ENCODE measurements around the gene UBALD1.
A peak's percentile ranks its signal among the peaks of the same experiment; 100 is the strongest.

Gene UBALD1

DNA sequence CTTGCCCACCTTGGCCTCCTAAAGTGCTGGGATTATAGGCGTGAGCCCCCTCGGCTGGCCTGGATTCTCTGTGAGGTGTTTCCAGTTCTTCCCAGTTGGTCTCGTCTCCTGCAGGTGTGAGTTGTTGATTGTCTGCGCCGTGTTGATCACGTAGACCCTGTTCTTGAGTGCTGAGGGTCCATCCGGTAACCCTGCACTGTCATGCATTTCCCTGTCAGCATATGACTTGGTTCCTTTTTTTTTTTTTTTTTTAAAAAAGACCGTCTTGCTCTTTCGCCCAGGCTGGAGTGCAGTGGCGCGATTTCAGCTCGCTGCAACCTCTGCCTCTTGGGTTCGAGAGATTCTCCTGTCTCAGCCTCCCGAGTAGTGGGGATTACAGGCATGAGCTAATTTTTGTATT is 27.2 kb upstream of the UBALD1 start:
- DNase-seq, result no peak

DNA sequence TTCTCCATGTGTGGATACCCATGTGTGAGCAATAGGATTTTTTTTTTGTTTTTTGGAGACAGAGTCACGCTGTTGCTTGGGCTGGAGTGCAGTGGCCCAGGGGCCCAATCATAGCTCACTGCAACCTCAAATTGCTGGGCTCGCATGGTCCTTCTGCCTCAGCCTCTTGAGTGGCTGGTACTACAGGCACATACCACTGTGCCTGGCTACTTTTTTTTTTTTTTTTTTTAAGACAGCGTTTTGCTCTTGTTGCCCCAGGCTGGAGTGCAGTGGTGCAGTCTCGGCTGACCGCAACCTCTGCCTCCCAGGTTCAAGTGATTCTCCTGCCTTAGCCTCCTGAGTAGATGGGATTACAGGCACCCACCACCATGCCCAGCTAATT is 26.6 kb upstream of the UBALD1 start:
- no peak for DNase-seq

DNA sequence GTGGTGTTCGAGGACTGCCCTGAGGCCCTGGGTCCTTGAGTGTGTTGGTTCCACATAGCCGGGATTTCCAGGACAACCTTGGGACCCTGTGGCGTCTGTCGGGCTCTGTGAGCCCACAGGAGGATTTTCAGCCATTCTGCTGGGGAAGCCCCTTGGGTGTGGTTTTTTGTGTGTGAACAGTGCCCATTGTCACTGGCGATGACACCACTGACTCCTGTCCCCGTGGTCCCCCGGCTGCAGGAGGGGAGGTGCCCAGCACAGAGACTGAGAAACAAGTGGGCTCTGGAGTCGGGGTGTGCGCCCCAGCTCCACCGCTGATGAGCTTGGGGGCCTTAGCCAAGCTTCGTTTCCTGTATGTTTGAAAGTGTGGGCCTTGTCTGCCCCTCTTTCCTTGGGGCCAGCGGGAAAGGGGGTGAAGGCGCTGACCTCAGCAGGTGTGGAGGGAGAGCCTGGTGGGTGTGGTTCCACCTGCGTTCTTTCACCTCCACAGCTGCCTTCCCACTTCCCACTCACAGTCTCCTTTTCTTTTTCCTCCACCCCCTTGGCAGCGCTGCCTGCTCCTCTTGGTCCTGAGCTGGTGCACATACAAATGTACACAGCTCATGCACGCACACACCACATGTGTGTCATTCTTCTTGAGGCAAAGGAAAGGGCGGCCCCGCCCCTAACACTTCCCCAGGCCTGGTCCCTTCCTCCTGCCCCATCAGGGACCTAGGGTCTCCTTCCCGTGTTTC is 26.1 kb upstream of the UBALD1 start:
- DNase-seq, result no peak

DNA sequence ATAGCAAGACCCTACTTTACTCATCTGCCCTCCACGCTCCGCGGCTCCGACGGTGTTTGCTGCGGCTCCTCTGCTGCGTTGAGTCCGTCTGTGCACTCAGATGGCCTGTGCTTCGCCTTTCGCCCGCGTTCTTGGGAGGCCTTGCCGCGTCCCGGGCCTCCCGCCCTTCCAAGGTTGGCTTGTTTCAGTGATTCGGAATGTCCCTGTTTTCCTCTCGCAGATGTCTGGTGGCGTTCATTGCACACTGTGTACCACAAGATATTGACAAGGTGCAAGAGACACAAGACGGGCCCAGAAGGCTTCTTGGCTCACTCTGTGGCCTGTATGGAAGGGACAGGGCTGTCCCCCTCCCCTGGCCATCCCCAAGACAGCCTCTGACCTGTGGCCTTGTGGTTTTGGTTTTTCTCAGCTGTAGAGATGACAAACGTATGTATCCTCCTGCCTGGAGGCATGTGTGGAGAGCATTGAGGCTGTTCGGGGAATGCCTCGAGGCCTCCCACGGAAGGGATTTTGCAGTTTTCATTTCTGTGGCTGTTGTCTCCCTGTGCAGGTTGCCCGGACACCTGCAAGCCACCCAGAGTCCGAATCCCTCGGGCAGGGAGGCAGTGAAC is 25.3 kb upstream of the UBALD1 start:
- no peak for DNase-seq

DNA sequence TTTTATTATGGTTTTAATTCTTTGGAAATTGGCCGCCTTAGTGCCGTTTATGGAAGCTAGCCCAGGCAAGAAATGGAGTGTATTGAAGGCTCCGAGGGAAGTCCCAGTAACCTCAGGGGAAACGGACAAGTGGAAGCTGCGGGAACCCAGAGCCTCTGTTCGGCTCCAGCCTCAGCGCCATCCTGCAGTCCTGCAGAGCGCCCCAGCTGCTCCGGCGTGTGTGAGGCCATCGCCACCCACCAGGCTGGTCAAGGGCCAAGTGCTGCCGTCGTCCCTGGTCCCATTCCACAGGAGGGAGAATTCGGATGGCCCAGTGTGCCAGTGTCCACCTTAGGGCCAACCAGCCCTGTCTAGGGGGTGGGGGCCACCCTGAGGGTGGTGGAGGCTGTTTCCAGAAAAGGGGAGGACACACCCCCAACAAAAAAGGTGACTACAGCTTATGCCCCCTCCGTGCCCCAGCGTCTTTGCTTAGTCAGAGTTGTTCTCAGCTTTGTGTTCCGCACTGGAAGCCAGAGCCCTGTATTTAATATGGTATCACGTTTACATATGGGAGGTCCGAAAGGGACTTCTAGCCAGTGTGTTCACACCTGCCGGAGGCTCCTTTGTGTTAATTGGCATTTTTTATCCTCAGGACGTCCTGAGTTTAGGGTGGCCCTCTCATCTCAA is 22.9 kb upstream of the UBALD1 start:
- no peak for DNase-seq

DNA sequence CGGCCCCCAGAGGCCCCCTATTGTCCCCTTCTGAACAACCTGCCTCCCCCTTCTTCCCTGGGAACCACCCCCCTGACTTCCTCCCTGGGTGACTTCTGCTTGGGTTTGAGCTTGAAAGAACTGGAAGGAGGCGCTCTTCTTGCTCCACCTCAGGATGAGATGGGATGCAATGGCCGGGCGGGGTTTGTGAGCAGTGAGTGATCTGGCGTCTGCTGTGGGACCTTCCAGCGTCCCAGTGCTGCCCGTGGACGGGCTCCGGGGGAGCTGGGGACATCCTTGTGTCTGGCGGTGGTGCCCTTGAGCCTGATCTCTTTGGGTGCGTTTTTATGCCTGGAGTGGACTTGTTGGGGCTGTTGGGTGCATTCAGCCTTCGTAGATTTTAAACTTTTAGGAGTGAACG is 21.5 kb upstream of the UBALD1 start:
- DNase-seq, result no peak

DNA sequence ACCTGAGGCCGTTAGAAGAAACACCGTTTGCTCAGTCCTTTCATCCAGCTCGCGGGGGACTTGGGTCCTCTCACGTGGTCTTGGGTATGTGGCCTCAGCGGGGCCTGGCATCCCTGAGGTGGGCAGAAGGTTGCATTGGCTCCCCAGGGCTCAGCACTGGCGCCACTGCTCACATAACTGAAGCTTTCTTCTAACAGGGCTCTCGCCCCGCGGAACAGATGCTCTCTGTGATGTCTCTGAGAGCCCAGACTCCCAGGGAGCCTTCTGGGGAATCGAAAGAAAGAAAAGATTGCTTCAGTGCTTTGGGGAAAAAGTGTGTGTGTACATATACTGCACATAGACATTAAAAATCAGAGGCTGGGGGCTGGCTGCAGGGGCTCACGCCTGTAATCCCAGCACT is 20.1 kb upstream of the UBALD1 start:
- DNase-seq, result no peak

DNA sequence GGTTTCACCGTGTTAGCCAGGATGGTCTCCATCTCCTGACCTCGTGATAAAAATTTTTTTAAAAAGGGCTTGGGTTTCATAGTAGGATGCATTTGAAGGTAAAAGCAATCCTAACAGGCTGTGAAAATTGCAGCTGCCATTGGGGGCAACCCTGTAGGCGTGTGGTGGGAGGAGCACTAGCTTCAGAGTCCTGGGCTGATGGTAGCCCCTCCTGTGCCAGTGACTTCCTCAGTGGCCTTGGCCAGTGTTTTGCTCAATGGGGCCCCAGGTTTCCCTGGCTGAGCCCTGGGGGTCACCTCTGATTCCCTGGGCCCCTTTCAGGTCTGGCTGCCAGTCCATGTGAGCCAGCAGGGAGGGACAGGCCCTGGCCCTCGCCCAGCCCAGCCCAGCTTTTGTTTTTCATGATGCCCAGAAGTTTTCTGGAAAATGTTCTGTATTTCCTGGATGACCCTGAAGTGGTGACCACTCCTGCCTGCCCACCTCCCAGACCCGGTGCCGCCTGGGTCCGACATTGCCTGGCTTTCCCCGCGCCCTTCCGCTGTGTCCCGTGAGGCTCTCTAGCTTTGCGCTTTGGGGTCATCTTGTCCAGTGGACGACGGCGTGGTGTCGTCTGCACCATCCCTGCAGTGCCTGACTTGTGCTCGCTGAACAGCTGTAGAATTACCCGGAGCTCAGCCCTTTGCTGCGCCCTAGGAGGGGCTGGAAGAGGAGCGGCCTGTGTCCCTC is 19.4 kb upstream of the UBALD1 start:
- no peak for DNase-seq

DNA sequence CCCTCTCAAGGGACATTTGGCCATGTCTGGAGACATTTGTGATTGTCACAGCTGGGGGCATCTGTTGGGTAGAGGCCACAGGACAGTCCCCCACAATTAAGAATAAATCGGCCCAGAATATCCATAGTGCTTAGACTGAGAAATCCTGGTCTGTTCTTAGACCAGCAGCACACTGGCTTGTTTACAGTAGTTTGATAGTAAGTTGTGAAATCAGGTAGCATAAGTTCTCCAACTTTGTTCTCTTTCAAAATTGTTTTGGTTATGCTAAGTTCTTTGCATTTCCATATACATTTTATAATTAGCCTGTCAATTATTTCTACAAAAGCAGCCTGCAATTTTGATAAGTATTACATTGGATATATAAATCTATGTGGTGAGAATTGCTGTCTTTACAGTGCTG is 16.8 kb upstream of the UBALD1 start:
- DNase-seq, result no peak

DNA sequence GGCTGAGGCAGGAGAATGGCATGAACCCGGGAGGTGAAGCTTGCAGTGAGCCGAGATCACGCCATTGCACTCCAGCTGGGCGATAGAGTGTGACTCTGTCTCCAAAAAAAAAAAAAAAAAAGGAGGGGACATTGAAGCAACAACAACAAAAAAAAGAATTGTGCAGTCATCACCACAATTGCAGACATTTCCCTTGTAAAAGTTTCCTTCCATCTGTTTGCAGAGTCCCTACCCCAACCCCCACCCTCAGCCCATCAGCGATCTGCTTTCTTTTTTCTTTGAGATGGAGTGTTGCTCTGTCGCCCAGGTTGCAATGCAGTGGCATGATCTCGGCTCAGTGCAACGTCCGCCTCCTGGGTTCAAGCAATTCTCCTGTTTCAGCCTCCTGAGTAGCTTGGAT is 13.6 kb upstream of the UBALD1 start:
- DNase-seq, result no peak

DNA sequence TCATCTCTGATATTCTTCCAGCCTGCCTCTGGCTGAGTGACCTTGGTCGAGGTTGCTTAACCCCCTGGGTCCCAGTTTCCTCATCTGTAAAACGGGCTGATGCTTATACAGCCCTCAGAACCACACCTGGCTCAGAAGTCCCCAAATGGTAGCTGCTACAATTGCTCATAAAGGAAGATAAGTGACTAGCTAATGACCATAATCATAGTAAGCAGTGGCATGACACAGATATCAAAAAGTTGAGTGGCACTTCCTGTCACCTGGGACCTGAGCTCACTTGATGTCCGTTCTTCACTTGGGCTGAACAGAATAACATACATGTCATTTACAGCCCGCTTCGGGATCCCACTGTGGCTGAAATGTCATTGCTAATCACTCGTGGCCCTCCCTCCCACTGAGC is 11.7 kb upstream of the UBALD1 start:
- DNase-seq, result no peak

DNA sequence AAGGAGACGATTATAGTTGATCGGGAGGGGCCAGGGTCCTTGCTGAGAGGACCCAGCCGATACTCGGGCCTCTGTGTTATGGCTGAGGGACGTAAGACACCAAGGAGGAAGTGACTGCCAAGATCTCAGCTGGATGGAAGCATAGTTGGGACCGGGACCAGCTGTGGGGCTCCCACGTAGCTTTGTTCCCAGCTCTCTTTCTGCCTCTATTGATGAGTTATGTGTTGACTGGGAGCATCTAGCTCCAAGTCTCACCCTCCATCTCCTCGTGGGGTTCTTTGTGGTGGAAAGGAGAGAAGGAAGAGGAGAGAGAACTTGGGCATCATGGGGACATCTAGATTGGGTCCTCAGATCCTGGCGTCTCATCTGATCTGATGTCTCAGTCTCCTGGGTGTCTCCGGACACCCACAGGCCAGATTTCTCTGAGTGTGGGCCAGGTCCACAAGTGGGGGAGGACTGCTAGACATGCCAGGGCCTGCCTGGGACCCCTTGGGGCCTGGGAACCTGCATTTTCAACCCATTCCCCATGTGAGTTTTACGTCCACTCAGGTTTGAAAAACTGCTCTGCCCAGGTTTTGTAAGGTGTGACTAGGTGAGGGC is 11.0 kb upstream of the UBALD1 start:
- DNase-seq, result no peak

DNA sequence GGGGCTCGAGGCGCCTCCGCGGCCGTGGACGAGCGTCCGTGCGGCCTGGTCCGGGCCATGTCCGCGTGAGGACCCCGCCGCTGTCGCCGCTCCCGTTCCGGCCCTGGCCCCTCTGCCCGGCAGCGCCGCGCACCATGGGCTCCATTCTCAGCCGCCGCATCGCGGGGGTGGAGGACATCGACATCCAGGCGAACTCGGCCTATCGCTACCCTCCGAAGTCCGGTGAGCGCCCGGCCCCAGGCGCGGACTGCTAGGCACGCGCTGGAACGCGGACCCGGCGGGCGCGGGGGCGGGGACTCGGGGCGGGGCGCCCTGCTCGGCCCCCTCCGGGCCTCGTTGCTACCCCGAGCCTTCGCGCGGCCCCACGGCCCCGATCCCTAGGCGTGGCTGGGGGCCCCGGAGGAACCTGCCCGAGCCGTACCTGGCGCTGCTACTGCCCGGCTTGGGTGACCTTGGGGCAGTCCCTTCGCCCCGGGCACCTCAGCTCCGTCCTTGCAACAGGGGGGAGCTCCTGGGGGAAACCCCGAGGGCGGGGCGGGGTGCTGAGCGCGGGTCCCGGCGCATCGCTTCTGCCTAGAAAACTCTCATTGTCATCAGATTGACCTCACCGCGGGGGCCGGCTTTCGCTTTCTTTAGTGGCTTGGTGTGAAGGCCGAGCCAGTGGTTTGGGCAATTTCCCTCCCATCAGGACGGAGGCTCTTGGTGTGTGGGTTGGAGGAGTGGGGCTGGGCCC is 10.3 kb upstream of the UBALD1 start:
- DNase-seq, result no peak

DNA sequence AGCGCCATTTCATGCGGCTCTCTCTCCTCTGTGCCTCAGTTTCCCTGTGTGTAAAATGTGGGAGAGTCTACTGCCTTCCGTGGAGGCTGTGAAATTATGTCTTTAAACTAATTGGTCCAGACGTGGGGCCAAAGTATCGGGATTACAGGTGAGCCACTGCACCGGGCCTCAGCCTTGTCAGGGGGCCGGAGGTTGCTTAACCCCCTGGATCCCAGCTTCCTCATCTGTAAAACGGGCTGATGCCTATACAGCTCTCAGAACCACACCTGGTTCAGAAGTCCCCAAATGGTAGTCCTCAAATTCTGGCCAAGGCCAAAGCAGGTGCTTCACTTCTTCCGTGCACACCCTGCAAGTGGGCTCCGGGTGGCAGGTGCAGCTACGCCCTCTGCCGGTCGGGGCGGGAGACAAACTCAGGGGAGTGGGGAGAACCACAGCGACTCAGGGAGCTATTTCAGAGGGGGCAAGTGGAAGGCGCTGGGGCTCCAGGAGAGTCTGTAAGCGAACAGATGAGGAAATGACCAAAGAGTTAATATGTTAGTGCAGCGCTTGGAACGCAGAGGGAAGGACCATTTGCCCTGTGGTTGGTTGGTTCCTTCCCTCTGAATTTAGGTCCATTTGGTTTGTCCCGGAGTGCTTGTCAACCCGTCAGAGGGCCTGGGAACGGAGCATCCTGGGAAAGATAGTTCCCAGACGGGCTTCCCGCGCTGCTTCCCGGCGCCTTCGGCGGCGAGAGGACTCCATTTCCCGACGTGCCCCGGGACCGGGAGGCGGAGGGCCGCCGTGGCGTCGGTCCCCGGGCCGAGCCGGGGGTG is 9.5 kb upstream of the UBALD1 start, which contains the start of gene MGRN1:
Gene MGRN1, plus strand, starts transcription at position 812 of the 812 bp plus-strand sequence. CDS start 135 bp downstream, outside the sequence.
- peak; percentile 63 for DNase-seq

DNA sequence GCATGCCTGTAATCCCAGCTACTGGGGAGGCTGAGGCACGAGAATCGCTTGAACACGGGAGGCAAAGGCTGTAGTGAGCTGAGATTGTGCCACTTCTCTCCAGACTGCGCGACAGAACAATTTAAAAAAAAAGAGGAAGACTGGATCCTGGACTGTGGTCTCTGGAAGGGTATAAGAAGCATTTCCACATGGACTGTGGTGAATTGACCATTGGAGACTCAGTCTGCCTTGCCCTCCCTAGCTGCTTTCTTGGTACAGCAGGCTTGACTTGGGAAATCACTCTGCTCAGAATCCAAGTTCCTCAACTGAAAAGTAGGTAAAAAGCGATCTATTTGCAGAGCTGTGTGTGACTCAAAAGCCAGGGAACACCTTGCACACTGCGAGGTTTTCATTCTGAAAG is 8.9 kb upstream of the UBALD1 start:
- no peak for DNase-seq

DNA sequence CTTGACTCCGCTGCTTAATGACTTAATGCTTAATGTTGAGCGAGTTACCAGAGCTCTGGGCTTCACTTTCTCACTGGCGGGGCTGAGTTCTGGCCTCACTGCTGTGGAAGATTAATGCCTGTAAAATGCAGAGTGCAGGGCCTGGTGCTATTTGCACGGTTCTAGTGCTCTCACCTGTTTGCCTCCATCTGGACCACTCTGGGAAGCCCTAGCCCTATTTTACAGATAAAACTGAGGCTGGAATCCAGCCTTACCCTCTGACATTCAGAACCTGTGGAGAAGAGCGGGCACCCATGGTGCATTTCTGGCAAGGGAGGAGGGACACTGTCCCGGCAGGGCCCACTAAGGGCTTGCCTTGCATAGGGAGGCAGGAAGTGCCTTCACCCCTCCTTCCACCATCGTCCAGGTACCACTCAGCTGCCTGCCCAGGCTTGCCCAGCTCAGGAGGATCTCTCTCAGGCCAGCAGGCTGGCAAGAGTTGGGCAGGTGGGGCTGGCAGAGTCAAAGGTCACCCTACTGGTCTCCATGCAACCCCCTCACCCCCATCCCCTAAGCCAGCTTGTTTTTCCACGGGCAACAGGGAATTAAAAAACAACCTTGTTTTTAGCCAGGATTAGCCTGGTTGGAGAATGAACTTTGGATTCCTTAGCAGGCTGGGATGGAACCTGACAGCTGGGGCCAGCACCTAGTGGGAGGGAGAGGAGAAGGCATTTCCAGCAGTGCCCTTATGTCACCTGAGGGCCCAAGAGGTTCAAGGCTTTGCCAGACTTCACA is 4.1 kb upstream of the UBALD1 start:
- DNase-seq, result no peak

DNA sequence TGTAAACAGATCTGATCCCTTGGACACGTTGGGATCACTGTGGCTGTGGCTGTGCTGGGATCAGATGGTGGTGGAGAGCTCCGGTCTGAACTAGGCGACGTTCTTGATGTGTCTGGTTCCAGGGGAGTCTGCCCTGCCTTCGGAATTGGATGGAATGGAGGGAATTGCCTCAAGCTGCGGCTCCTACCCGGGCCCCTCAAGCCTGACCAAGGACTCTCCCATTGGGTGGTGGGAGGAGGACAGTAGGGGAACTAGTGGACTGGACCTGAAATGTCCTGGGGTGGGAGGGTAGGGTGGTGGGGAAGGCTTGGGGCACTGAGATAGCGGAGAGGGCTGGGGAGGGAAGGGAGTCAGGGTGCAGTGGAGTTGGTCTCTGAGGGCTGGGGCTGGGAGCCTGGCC is 3.2 kb upstream of the UBALD1 start:
- DNase-seq, result no peak

DNA sequence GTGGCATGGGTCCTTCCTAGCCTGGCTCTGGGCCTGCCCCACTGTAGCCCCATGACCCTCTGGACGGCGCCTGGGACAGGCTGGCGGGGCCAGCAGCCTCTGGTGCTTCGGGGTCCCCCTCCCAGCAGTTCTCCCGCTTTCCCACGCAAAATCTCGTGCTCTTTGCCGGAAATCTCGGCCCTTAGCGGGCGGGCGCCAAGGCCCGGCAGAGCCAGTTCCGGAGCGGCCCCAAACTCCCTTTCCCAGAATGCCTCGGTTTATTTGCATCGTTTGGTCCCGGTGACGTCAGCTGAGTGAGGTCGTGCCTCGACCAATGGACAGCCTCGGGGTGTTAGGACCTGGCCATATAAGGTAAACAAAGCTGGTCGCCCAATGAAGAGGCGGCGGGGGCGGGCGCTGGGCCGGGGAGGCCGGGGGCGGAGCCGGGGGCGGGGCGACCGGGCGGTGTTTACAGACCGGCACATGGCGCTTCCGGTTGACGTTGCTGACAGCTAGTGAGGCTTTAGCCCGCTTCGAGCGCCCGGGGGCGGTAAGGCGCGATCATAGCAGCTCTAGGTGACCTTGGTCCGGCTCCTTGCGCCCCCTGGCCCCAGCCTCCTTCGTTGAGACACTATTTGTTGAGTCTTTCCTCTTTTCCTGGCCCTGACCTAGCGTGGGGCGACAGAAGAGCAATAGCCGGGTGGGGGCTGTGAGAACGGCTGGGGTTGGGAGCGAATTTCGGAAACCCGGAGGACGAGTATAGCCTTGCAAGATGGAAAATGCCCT is 1.5 kb upstream of the UBALD1 start:
- DNase-seq, result peak; percentile 92

DNA sequence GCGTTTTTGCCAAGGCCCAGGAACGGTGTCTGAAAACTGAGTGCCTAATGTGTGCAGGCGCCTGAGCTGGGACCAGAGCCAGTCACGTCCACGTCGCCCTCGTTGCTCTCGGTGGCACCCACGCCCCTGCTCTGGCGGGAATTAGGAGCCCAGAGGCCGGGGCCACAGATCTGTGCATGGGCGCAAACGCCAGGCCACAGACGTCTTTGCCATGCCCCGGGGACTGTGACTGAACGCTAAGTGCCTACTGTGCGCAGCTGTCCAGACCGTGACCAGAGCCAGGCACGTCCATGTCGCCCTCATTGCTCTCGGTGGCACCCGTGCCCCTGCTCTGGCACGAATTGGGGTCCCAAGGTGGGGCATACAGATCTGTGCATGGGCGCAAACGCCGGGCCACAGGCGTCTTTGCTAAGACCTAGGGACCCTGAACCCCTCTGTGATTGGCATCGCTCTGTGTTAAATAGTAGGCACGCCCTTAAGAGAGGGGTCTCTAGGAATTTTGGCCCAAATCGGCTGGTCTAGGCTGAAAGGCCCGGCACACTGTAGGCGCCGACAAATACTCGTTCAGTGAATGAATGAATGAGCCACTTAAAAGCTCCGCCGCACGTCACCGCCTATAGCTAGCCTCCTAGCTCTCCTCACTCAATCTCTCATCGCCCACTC is 827 bp upstream of the UBALD1 start:
- DNase-seq, result no peak

All from NCI-H1417 treated with DMSO at 0.1 percent for 48 hours (cell line).